ENCODE measurements around the gene APCDD1. TPM values are rescaled to one million over a fixed set of nuclear protein-coding genes. Genes with fewer than 3 reads are reported as not detected.

The APCDD1 gene
- polyA plus RNA-seq, 1 of the 3 experiments (the other 2 are of a cell fraction), result 0.02 TPM

- Histone ChIP-seq H3K79me2 (ENCODE audit: insufficient read depth) (no peaks in the 10 kb centered on the region), H3K36me3 (replicated peaks in 1 of 2; ENCODE audit: control insufficient read depth in 1 of 2, insufficient read depth in 2 of 2, low read length in 1 of 2) (no peaks in the 10 kb centered on the region), H3K9ac (no peak overlapping the region), H3K27ac (ENCODE audit: low read depth in 2 of 2, low read length in 1 of 2) (no peak overlapping the region), H2AFZ (ENCODE audit: low read depth) (no peak overlapping the region), H3K4me2 (no peak overlapping the region), H3K27me3 (ENCODE audit: insufficient read depth) (no peaks in the 10 kb centered on the region; the same call in 1 of the 2 replicates), H3K9me2 (no peaks in the 10 kb centered on the region), H4K20me1 (ENCODE audit: insufficient read depth) (no peaks in the 10 kb centered on the region), H3K4me3 (ENCODE audit: low read depth in 2 of 2, low read length in 1 of 2) (no peak overlapping the region), H3K9me3 (no peaks in the 10 kb centered on the region), H3K4me1 (ENCODE audit: control insufficient read depth in 1 of 2, insufficient read depth in 2 of 2, low read depth in 1 of 2, low read length in 1 of 2) (peaks cover 0 to 12% of the 10 kb centered on the region in 2 experiments; a peak in 3 of 4 replicates), H3F3A (replicated peaks; ENCODE audit: insufficient read depth) (no peaks in the 10 kb centered on the region)
- DNase-seq, result no peak
- 23% methylated on average over 4 of the region's 4 CpGs for WGBS (ENCODE audit: low lambda C conversion rate)
- CTCF ChIA-PET, result interaction anchor here (0.9 to 1.0 kb wide), 2 partner anchors 11 to 27 kb away, joined by 3 to 4 read pairs; no protein-coding TSS in a partner anchor
- no peak for TF ChIP-seq MAX (IDR thresholded peaks at IDR 0.05; ENCODE audit: low read depth)
- no peak for TF ChIP-seq FOXJ3 (CRISPR knock-in tag; IDR thresholded peaks at IDR 0.05)
- no peak for TF ChIP-seq RFX5 (IDR thresholded peaks at IDR 0.05; ENCODE audit: low read length)
- TF ChIP-seq YY1 (IDR thresholded peaks at IDR 0.05; ENCODE audit: low read depth), result no peak
- no peak for TF ChIP-seq MEF2A (IDR thresholded peaks at IDR 0.05; ENCODE audit: borderline replicate concordance, low read depth)
- TF ChIP-seq USF2 (IDR thresholded peaks at IDR 0.05; ENCODE audit: borderline replicate concordance, low read depth, low read length), result no peak
- no peak for TF ChIP-seq CHD2 (IDR thresholded peaks at IDR 0.05; ENCODE audit: low read length, partially characterized antibody)
- TF ChIP-seq PBX3 (IDR thresholded peaks at IDR 0.05), result no peak
- TF ChIP-seq MXI1 (IDR thresholded peaks at IDR 0.05; ENCODE audit: low read depth, low read length), result no peak
- no peak for TF ChIP-seq TEAD4 (IDR thresholded peaks at IDR 0.05; ENCODE audit: borderline replicate concordance, insufficient read depth)
- no peak for TF ChIP-seq FOXM1 (IDR thresholded peaks at IDR 0.05; ENCODE audit: low read depth)
- TF ChIP-seq FOSL2 (IDR thresholded peaks at IDR 0.05; ENCODE audit: borderline replicate concordance, low read depth), result no peak
- TF ChIP-seq POLR2AphosphoS5 (IDR thresholded peaks at IDR 0.05; ENCODE audit: low read depth, low read length), result no peak
- TF ChIP-seq RCOR1 (IDR thresholded peaks at IDR 0.05; ENCODE audit: low read length), result no peak
- TF ChIP-seq RXRA (IDR thresholded peaks at IDR 0.05; ENCODE audit: borderline replicate concordance, low read depth), result no peak
- POLR2A ChIA-PET, result no interaction called here
These were observed 11.9 kb upstream of the APCDD1 start for GRCh38 chr18:10442551-10442971.

- no peak overlapping the region for H3K27ac ChIP-seq (ENCODE audit: low read depth in 2 of 2, low read length in 1 of 2)
- H4K20me1 ChIP-seq (ENCODE audit: insufficient read depth), result no peaks in the 10 kb centered on the region
- DNase-seq, result no peak
- peaks cover 0 to 12% of the 10 kb centered on the region in 2 experiments; a peak in 3 of 4 replicates for H3K4me1 ChIP-seq (ENCODE audit: control insufficient read depth in 1 of 2, insufficient read depth in 2 of 2, low read depth in 1 of 2, low read length in 1 of 2)
- POLR2A ChIA-PET, result no interaction called here
- CTCF ChIA-PET, result interaction anchor here (1.0 to 1.5 kb wide), 2 partner anchors 10 to 13 kb away, joined by 3 to 6 read pairs; no protein-coding TSS in a partner anchor
- no peak overlapping the region for H3K4me3 ChIP-seq (ENCODE audit: low read depth in 2 of 2, low read length in 1 of 2)
- TF ChIP-seq FOXJ3 (CRISPR knock-in tag; IDR thresholded peaks at IDR 0.05) (no peak), USF1 (IDR thresholded peaks at IDR 0.05; ENCODE audit: borderline replicate concordance, low read depth) (no peak), FOSL2 (IDR thresholded peaks at IDR 0.05; ENCODE audit: borderline replicate concordance, low read depth) (no peak), YY1 (IDR thresholded peaks at IDR 0.05; ENCODE audit: low read depth) (no peak), IRF3 (IDR thresholded peaks at IDR 0.05; ENCODE audit: low read depth, low read length) (no peak), CTCF (IDR thresholded peaks at IDR 0.05) (no peak)
- H3K9me3 ChIP-seq, result no peaks in the 10 kb centered on the region
- WGBS (ENCODE audit: low lambda C conversion rate), result 3% methylated on average over 1 of the region's 1 CpG
- H3K9ac ChIP-seq, result no peak overlapping the region
- H2AFZ ChIP-seq (ENCODE audit: low read depth), result no peak overlapping the region
- no peaks in the 10 kb centered on the region for H3K36me3 ChIP-seq (replicated peaks in 1 of 2; ENCODE audit: control insufficient read depth in 1 of 2, insufficient read depth in 2 of 2, low read length in 1 of 2)
- H3K4me2 ChIP-seq, result no peak overlapping the region
- H3F3A ChIP-seq (replicated peaks; ENCODE audit: insufficient read depth), result no peaks in the 10 kb centered on the region
- H3K79me2 ChIP-seq (ENCODE audit: insufficient read depth), result no peaks in the 10 kb centered on the region
- H3K9me2 ChIP-seq, result no peaks in the 10 kb centered on the region
- no peaks in the 10 kb centered on the region; the same call in 1 of the 2 replicates for H3K27me3 ChIP-seq (ENCODE audit: insufficient read depth)
These were observed 11.4 kb upstream of the APCDD1 start for GRCh38 chr18:10443001-10443400.
